ENCODE results near the gene CAPN12. TPM values are rescaled to one million over a fixed set of nuclear protein-coding genes. Genes with fewer than 3 reads are reported as not detected.
A peak's percentile ranks its signal among the peaks of the same experiment; 100 is the strongest.

CAPN12 gene
- polyA plus RNA-seq, 3 donors: 1.8 TPM; not detected in 2

DNA sequence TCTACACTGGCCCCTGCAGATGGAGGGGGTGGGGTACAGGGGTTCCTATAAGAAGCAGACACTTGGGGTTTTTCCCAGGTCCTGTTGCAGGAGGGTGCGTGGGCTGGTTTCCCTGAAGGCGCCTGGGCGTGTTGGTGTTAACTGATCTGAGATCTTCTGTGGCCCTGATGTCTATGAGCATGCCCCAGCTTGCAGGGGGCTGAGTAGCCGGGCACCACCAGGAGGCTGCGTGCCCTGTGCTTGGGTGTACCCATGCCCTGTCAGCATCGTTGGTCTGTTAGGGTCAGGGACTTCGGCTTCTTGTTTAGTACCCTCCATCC lies 45.3 kb downstream of the CAPN12 start:
- Mint-ChIP-seq H3K9me3 (peaks cover 0 to 2% (median 0%) of the 10 kb centered on the region in 7 donors), H3K27ac (peak overlapping the region; percentile 19 to 83 (median 67)), H3K36me3 (peaks cover 46 to 70% of the 10 kb centered on the region in 2 donors), H3K4me1 (peaks cover 46% of the 10 kb centered on the region), H3K27me3 (ENCODE audit: low read depth in 3 of 3) (no peaks in the 10 kb centered on the region), H3K4me3 (no peak overlapping the region)
- Histone ChIP-seq H2AFZ (ENCODE audit: insufficient read depth, low read depth, low read length, poor library complexity, severe bottlenecking) (no peak overlapping the region), H3K79me2 (ENCODE audit: insufficient read depth, low read length) (peaks cover 86% of the 10 kb centered on the region), H4K20me1 (ENCODE audit: insufficient read depth, low read length) (peaks cover 88% of the 10 kb centered on the region), H3K9ac (ENCODE audit: insufficient read depth, low read length, poor library complexity, severe bottlenecking) (no peak overlapping the region), H3K27ac (ENCODE audit: low read depth in 1 of 2, low read length in 2 of 2) (peak overlapping the region; percentile 7 to 79), H3K9me3 (replicated peaks in 1 of 2; ENCODE audit: control insufficient read depth in 1 of 2, insufficient read depth in 1 of 2, low read length in 2 of 2) (no peaks in the 10 kb centered on the region), H3K4me3 (replicated peaks in 1 of 3; ENCODE audit: low read depth in 2 of 3, low read length in 3 of 3) (no peak overlapping the region), H3K36me3 (replicated peaks in 1 of 2; ENCODE audit: control insufficient read depth in 1 of 2, insufficient read depth in 2 of 2, low read length in 2 of 2) (peaks cover 38 to 64% of the 10 kb centered on the region in 2 donors), H3K4me2 (replicated peaks; ENCODE audit: extremely low read depth, low read length, poor library complexity, severe bottlenecking) (no peak overlapping the region), H3K27me3 (ENCODE audit: control insufficient read depth in 2 of 2, insufficient read depth in 2 of 2, low read length in 2 of 2) (no peaks in the 10 kb centered on the region), H3K4me1 (ENCODE audit: control insufficient read depth in 1 of 2, insufficient read depth in 2 of 2, low read length in 2 of 2) (peaks cover 29 to 30% of the 10 kb centered on the region in 2 donors)
- intact Hi-C loops (cut with micrococcal nuclease): no loop called here
- TF ChIP-seq, protein P1, sequence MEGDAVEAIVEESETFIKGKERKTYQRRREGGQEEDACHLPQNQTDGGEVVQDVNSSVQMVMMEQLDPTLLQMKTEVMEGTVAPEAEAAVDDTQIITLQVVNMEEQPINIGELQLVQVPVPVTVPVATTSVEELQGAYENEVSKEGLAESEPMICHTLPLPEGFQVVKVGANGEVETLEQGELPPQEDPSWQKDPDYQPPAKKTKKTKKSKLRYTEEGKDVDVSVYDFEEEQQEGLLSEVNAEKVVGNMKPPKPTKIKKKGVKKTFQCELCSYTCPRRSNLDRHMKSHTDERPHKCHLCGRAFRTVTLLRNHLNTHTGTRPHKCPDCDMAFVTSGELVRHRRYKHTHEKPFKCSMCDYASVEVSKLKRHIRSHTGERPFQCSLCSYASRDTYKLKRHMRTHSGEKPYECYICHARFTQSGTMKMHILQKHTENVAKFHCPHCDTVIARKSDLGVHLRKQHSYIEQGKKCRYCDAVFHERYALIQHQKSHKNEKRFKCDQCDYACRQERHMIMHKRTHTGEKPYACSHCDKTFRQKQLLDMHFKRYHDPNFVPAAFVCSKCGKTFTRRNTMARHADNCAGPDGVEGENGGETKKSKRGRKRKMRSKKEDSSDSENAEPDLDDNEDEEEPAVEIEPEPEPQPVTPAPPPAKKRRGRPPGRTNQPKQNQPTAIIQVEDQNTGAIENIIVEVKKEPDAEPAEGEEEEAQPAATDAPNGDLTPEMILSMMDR (IDR thresholded peaks at IDR 0.05): no peak
- DNase-seq: no peak
- 83% methylated on average over 5 of the region's 7 CpGs for WGBS (ENCODE audit: insufficient coverage)

GRCh38 chr19:38698225-38699026 lies 45.8 kb downstream of the CAPN12 start:
- Mint-ChIP-seq H3K27ac (peak overlapping the region; percentile 19 to 84 (median 71)), H3K36me3 (peaks cover 40 to 64% of the 10 kb centered on the region in 2 donors), H3K27me3 (ENCODE audit: low read depth in 3 of 3) (no peaks in the 10 kb centered on the region), H3K9me3 (peaks cover 0 to 2% (median 0%) of the 10 kb centered on the region in 7 donors), H3K4me3 (no peak overlapping the region), H3K4me1 (peaks cover 52% of the 10 kb centered on the region)
- Histone ChIP-seq H3K4me2 (replicated peaks; ENCODE audit: extremely low read depth, low read length, poor library complexity, severe bottlenecking) (no peak overlapping the region), H3K9me3 (replicated peaks in 1 of 2; ENCODE audit: control insufficient read depth in 1 of 2, insufficient read depth in 1 of 2, low read length in 2 of 2) (no peaks in the 10 kb centered on the region), H3K4me1 (ENCODE audit: control insufficient read depth in 1 of 2, insufficient read depth in 2 of 2, low read length in 2 of 2) (peaks cover 34 to 36% of the 10 kb centered on the region in 2 donors), H2AFZ (ENCODE audit: insufficient read depth, low read depth, low read length, poor library complexity, severe bottlenecking) (no peak overlapping the region), H3K9ac (ENCODE audit: insufficient read depth, low read length, poor library complexity, severe bottlenecking) (peak overlapping the region; percentile 8), H3K4me3 (replicated peaks in 1 of 3; ENCODE audit: low read depth in 2 of 3, low read length in 3 of 3) (no peak overlapping the region), H4K20me1 (ENCODE audit: insufficient read depth, low read length) (peaks cover 88% of the 10 kb centered on the region), H3K79me2 (ENCODE audit: insufficient read depth, low read length) (peaks cover 92% of the 10 kb centered on the region), H3K27me3 (ENCODE audit: control insufficient read depth in 2 of 2, insufficient read depth in 2 of 2, low read length in 2 of 2) (no peaks in the 10 kb centered on the region), H3K27ac (ENCODE audit: low read depth in 1 of 2, low read length in 2 of 2) (peak overlapping the region in 1 of 2 donors; percentile 79), H3K36me3 (replicated peaks in 1 of 2; ENCODE audit: control insufficient read depth in 1 of 2, insufficient read depth in 2 of 2, low read length in 2 of 2) (peaks cover 32 to 58% of the 10 kb centered on the region in 2 donors)
- 95% methylated on average over 17 of the region's 22 CpGs for WGBS (ENCODE audit: insufficient coverage)
- intact Hi-C loops (cut with micrococcal nuclease): no loop called here
- no peak for DNase-seq
- TF ChIP-seq, protein P1 (IDR thresholded peaks at IDR 0.05): no peak
